GM18517 (cell line): ENCODE data around the gene INPP5A.

ENCODE experiments used
- ATAC-seq: cut with Tn5 transposase; IDR thresholded peaks from one replicate; pipeline ENCODE4 v1.9.1; 2021; ENCODE audit warnings: mild to moderate bottlenecking, moderate library complexity; ENCODE audit not compliant: unreplicated experiment

INPP5A gene

DNA sequence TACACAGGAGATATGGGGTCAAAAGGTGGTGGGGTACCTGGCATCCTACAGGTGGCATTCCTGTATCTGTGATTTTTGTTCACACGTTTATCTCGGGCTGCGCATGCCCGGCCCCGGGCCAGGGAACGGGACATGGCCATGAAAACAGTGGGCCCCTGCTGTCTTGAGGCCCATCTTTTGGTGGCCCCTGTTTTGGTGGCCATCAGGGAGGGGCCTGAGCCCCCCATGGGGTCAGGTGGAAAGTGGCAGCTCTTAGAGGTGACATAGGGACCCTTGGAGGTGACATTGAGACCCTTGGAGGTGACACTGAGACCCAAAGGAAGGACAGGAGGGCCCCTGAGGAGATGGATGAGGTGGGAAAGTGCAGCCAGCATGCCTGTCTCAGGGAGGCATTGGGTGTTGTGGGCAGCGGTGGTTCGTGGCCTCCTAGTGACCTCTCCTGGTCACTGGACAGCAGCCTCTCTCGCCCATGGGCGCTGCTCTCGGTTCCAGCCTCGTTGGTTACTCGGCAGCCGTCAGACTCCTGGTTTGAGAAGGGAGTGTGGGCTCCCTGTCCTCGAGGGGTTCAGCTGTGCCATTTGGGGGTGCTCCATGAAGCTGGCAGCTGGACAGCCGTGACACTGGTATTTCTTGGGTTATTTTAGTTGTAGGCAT is 39.9 kb downstream of the INPP5A start:
- no peak for ATAC-seq

- no peak for ATAC-seq
Measured at GRCh38 chr10:132578287-132578951, 40.8 kb downstream of the INPP5A start.

GRCh38 chr10:132579027-132579859 is 41.7 kb downstream of the INPP5A start:
- ATAC-seq, result no peak

GRCh38 chr10:132580143-132580542 is 42.6 kb downstream of the INPP5A start:
- ATAC-seq, result no peak

DNA sequence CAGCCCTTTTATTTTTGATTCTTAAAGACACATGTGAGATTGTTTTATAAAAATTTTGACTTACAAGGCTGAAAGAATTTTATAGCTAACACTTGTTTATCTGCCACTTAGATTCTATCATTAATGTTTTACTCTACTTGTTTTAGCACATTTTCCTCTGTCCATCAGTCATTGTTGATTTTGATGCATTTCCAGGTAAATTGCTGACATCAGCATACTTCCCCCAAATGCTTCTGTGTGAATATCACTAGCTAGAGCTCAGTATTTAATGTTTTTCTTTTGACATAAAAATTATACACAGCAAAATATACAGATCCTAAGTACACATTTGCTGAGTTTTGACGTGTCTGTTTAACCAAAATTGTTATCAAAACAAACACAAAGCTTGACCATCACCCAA is 43.0 kb downstream of the INPP5A start:
- ATAC-seq, result no peak

GRCh38 chr10:132582137-132582536 is 44.5 kb downstream of the INPP5A start:
- ATAC-seq, result no peak

- no peak for ATAC-seq
Measured at GRCh38 chr10:132582771-132583170, 45.2 kb downstream of the INPP5A start.

GRCh38 chr10:132583456-132583855 is 45.9 kb downstream of the INPP5A start:
- no peak for ATAC-seq

GRCh38 chr10:132584081-132584480 is 46.5 kb downstream of the INPP5A start:
- no peak for ATAC-seq

- no peak for ATAC-seq
Measured at GRCh38 chr10:132585732-132586722, 48.4 kb downstream of the INPP5A start.

- ATAC-seq, result no peak
Measured at GRCh38 chr10:132586739-132587138, 49.2 kb downstream of the INPP5A start.

DNA sequence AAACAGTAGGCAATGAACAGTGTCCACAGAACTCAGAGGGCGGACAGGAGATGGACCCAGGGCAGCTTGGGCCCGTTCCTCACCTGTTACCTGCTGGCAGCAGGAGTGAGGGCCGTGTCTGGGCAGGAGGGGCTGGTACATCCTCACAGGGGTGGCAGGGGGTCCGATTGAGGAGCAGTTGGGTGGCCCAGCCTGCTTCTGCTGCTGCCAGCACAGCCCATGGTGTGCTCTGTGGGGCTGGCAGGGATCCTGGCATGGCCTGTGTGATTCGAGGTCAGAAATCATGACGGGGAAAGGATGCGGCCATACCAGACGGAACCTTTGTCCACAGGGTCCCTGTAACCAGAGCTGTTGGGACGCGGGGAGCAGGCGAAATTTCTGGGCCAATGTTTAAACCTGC is 49.6 kb downstream of the INPP5A start:
- ATAC-seq, result no peak

GRCh38 chr10:132588301-132589013 is 50.9 kb downstream of the INPP5A start:
- ATAC-seq, result no peak

- no peak for ATAC-seq
Measured at GRCh38 chr10:132589015-132589414, 51.4 kb downstream of the INPP5A start.

DNA sequence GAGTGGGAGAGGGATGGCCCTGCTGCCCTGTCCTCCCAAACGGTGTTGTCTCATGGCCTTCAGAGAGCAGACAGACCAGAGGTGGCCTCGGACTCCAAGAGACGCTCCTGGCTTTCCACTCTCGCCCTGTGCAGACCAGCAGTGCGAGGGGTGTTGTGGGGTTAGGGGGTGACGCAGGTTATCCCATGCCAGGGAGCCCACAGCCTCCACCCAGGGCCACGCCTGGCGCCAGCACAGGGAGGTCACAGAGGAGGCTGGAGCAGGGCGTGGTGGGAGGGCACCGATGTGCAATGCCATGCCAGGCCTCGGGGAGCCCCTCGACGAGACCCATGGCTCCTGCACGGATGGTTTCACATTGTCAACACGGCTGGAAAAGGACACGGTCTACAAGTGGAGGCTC is 52.1 kb downstream of the INPP5A start:
- no peak for ATAC-seq

GRCh38 chr10:132590094-132590751 is 52.6 kb downstream of the INPP5A start:
- ATAC-seq, result no peak

DNA sequence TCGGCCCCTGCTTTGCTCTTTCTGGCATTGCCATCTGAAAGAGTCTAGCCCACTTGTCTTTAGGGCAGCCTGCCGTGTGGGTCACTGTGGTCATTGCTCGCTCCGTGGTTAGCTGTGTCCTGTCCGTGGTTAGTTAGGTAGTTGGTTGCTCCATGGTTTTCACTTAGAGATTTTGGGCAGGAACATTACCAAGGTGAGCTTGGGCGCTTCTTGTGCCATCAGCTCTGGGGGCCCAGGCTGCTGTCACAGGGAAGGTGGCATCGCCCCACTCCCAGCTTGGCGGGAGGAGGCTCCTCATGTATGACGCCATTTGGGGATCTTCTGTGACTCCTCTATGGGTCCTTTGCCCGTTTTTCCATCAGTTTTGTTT is 53.1 kb downstream of the INPP5A start:
- no peak for ATAC-seq

DNA sequence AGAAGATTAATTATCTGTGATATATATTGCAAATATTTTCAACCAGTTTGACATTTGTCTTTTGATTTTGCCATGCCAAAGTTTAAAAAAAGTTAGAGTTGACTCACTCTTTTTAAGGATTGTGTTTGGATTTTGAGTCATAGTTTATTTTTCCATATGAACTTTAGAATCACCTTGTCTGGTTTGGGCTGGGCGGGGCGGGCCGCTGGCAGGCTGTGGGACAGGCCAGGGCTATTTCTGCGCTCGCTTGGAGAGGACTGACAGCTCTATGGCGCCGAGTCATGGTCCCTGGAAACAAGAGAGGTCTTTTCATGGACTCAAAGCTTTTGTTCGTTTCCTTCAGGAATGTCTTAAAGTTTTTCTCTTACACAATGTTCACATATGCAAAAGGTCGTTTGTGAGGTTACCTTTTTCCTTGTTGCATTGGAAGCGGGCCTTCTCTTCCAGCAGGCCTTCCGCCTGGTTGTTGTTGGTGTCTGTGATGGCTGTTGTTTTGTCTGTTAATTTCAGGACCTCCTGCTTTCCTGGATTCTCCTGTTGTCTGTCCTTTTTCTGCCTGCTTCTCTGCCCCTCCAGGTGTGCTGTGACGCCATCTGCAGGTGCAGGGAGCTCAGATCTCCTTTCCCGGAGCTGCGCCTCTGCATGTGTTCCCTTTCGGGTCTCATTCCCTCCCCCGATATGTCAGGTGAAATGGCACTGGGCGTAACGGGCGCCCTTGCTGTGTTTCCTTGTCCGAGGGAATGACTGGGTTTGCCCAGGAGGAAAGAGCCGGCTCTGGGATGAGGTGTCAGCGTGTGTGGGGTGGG is 53.8 kb downstream of the INPP5A start:
- no peak for ATAC-seq
